GM12872 (cell line): ENCODE measurements around the gene OSBPL6.

Source experiments
- TF ChIP-seq, protein P1 (sequence below): IDR thresholded peaks from 3 replicates; pipeline ENCODE4 v1.5.1; 2011; ENCODE audit warnings: low read depth, mild to moderate bottlenecking, low read length, moderate library complexity; ENCODE audit not compliant: insufficient read depth

OSBPL6 gene

DNA sequence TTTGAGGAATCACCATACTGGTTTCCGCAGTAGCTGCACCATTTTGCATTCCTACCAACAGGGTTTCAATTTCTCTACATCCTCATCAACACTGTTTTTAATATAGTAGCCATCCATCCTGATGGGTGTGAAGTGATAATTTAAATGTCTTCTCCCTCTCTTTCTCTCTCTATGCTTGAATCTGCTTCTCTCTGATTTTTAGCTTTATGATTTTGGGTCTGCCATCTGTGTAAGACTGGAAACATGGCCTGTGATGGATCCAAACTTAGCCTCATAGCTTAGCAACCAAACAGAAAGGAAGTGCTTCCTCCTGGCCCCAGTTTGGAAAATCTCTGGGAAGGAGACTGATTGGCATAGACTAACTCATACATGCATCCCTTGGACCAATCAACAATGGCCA, 33.7 kb upstream of the OSBPL6 start:
- TF ChIP-seq, protein P1, sequence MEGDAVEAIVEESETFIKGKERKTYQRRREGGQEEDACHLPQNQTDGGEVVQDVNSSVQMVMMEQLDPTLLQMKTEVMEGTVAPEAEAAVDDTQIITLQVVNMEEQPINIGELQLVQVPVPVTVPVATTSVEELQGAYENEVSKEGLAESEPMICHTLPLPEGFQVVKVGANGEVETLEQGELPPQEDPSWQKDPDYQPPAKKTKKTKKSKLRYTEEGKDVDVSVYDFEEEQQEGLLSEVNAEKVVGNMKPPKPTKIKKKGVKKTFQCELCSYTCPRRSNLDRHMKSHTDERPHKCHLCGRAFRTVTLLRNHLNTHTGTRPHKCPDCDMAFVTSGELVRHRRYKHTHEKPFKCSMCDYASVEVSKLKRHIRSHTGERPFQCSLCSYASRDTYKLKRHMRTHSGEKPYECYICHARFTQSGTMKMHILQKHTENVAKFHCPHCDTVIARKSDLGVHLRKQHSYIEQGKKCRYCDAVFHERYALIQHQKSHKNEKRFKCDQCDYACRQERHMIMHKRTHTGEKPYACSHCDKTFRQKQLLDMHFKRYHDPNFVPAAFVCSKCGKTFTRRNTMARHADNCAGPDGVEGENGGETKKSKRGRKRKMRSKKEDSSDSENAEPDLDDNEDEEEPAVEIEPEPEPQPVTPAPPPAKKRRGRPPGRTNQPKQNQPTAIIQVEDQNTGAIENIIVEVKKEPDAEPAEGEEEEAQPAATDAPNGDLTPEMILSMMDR, result no peak

DNA sequence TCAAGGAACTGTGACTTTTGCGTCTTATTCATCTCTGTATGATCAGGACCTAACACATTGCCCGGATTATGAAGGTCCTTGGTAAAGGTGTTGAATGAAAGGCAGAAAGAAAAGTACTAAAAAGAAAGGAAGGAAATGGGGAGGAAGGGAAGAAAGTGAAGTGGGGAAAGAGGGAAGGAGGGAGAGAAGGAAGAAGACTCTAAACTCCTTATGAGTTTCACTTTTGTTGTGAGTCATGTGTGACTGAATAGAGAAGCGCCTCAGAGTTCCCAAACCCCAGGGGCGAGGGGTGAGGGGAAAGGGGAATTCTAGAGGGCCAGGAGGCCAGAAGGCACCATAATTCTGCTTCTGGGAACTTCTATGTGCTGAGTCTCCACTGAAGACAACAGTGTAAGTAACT, 30.9 kb upstream of the OSBPL6 start:
- TF ChIP-seq, protein P1, result no peak

DNA sequence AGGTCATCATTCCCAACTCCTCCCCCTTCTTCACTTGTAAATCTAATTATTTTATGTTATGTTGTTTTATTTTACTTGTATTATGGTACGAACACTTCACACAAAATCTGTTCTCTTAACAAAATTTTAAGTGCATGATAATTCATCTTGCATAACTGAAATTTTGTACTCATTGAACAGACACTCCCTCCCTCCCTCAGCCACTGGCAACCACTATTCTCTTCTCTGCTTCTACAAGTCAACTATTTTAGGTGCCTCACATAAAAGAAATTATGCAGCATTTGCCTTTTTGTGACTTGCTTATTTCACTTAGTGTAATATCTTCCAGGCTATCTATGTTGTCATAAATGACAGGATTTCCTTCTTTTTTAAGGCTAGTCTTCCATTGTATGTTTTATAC, 30.4 kb upstream of the OSBPL6 start:
- TF ChIP-seq, protein P1, result no peak

DNA sequence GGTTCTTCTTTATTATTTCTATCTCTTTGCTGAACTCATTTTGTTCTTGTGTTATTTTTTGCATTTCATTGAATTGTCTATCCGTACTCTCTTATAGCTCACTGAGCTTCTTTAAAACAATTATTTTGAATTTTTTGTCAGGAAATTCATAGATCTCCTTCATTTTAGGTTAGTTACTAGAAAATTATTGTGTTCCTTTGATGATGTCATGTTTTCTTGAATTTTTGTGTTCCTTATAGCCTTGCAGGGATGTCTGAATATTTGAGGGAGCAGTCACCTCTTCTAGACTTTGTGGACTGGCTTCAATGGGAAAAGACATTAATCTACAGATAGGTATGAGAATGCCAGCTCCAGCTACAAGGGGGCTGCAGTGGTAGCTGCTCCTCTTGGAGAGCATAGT, 20.7 kb upstream of the OSBPL6 start:
- TF ChIP-seq, protein P1, result no peak

DNA sequence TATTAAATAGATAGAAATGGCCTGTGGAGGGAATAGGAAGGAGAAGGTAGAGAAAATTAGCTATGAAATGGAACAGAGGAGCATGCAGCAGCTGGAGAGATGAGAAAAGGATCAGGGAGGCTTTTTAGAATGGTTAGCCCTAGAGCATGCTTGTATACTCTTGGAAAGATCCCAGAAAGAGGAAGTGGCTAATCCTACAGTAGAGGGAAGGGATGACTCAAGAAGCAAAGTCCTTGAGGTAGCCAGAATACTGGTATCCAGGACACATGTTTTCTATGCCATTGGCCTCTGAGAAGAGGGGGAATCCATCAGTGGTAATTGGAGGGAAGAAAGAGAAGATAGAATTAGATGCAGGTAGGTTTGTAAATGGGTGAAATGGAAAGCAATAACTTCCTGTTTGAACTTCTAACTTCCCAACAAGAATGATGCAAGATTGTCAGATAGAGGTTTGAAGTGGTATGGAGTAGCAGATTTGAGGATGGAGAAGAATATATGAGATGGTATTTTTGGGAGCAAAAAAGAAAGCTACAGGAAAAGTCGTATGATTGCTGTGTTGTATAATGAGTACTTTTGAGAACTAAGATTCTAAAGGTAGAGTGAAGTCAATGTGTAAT, 17.1 kb upstream of the OSBPL6 start:
- TF ChIP-seq, protein P1, result no peak

DNA sequence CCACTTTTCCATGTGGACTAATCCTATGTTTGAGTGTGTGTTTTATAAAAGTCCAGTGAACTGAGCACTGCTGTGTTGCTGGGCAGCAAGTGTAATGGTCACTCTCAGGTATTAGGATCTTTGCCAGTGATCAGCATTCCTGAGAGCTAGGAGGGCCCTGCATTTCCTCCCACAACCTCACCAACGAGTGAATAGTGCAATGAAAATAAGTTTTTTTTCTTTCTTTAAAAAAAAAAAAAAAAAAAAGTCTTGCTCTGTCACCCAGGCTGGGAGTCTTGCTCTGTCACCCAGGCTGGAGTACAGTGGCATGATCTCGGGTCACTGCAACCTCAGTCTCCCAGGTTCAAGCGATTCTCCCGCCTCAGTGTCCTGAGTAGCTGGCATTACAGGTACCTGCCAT, 6.5 kb upstream of the OSBPL6 start:
- TF ChIP-seq, protein P1, result no peak

DNA sequence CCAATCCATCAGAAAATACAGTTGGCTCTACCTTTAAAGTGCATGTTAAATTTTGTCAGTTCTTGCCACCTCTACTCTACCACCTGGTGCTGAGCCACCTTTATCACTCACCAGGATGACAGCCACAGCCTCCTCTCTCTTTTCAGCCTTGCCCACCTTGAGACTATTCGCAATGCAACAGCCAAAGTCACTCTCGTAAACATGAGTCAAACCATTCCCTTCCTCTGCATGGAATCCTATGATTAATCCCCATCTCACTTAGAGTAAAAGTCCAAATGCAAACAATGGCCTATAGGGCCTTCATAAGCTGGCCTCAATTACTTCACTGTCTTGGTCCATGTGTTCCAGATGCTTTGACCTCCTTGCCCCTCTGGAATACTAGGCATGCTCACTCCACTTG, 5.8 kb upstream of the OSBPL6 start:
- TF ChIP-seq, protein P1, result no peak

DNA sequence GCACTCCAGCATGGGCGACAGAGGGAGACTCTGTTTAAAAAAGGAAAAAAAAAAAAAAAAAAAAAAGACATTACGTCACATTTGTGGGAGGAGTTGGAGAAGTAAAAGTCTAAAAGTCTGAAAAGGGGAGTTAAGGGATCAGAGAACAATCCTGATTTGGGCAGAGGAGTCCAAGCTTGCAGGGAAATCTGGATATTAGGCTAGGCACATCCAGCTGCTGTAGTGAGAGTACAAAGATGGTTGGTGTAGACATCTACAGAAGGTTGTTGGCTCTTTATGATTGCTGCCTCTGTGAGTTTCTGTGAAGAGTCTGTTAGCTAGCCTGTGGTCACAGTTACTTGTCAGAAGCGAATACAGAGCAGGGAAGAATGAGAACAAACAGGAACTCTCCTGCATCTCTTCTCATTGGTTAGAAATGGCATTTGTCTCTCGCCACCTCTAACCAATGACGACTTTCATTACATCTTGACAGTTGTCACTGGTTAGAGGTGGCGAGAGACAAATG, 3.3 kb upstream of the OSBPL6 start:
- TF ChIP-seq, protein P1, result no peak
